IPS-18c (cell line): ENCODE data around the gene ZNF576.
"Not testable (repeated sequence)": the region's sequence is repeated elsewhere in the genome, so short reads cannot be mapped to it uniquely, and the experiment has no call there.

Experiments
- H3K4me3 ChIP-seq: 2 replicates; pipeline ENCODE4 v1.7.0; 2013; ENCODE audit warnings: low read depth, mild to moderate bottlenecking, low read length, moderate library complexity; ENCODE audit not compliant: insufficient read depth
- H3K9me3 ChIP-seq: one replicate; pipeline ENCODE4 v1.6.1; 2013; ENCODE audit warnings: mild to moderate bottlenecking, low read length, moderate library complexity; ENCODE audit not compliant: control insufficient read depth, insufficient read depth

The ZNF576 gene

GRCh38 chr19:43634872-43635560, 38.6 kb downstream of the ZNF576 start:
- Histone ChIP-seq H3K4me3 (peak overlapping the region; percentile 54), H3K9me3 (no peaks in the 10 kb centered on the region)

- H3K9me3 ChIP-seq, result not testable (repeated sequence)
- H3K4me3 ChIP-seq, result peak overlapping the region; percentile 54; the same call in 1 of the 2 replicates
These were observed 39.2 kb downstream of the ZNF576 start for GRCh38 chr19:43635561-43635940.

GRCh38 chr19:43636121-43636683, 39.8 kb downstream of the ZNF576 start:
- H3K4me3 ChIP-seq, result no peak overlapping the region
- no peaks in the 10 kb centered on the region for H3K9me3 ChIP-seq

GRCh38 chr19:43638214-43638994, 42.0 kb downstream of the ZNF576 start:
- H3K9me3 ChIP-seq, result no peaks in the 10 kb centered on the region

GRCh38 chr19:43638995-43639518, 42.7 kb downstream of the ZNF576 start:
- H3K9me3 ChIP-seq, result no peaks in the 10 kb centered on the region
- H3K4me3 ChIP-seq, result peak overlapping the region; percentile 37

More at GRCh38 chr19:43638214-43638994, 42.0 kb downstream of the ZNF576 start:
- no peak overlapping the region; the same call in 1 of the 2 replicates for H3K4me3 ChIP-seq

- Histone ChIP-seq H3K4me3 (peak within 1 kb of the TSS; percentile 76), H3K9me3 (no peaks in the 10 kb centered on the region)
These were observed 43.4 kb downstream of the ZNF576 start, which contains the start of gene CADM4 for GRCh38 chr19:43639519-43640423. CADM4 (minus strand) TSS chr19:43639850; CDS start chr19:43639790, 60 bp downstream.

- Histone ChIP-seq H3K4me3 (peak overlapping the region; percentile 76), H3K9me3 (no peaks in the 10 kb centered on the region)
These were observed 44.0 kb downstream of the ZNF576 start for GRCh38 chr19:43640424-43640757.

- no peaks in the 10 kb centered on the region for H3K9me3 ChIP-seq
- H3K4me3 ChIP-seq, result no peak overlapping the region
These were observed 44.9 kb downstream of the ZNF576 start for GRCh38 chr19:43641333-43641732.

- Histone ChIP-seq H3K4me3 (no peak overlapping the region), H3K9me3 (no peaks in the 10 kb centered on the region)
These were observed 46.1 kb downstream of the ZNF576 start for GRCh38 chr19:43642531-43642930.

GRCh38 chr19:43643326-43643725, 46.9 kb downstream of the ZNF576 start:
- peaks cover 5% of the 10 kb centered on the region for H3K9me3 ChIP-seq
- no peak overlapping the region for H3K4me3 ChIP-seq

GRCh38 chr19:43644181-43644580, 47.8 kb downstream of the ZNF576 start:
- H3K9me3 ChIP-seq, result peaks cover 5% of the 10 kb centered on the region
- no peak overlapping the region for H3K4me3 ChIP-seq

- no peak overlapping the region for H3K4me3 ChIP-seq
- peaks cover 5% of the 10 kb centered on the region for H3K9me3 ChIP-seq
These were observed 52.2 kb downstream of the ZNF576 start for GRCh38 chr19:43648633-43649032.

GRCh38 chr19:43649514-43649913, 53.1 kb downstream of the ZNF576 start:
- Histone ChIP-seq H3K9me3 (peaks cover 5% of the 10 kb centered on the region), H3K4me3 (no peak overlapping the region)

GRCh38 chr19:43650276-43650675, 53.9 kb downstream of the ZNF576 start:
- not testable (repeated sequence) for H3K9me3 ChIP-seq, H3K4me3 ChIP-seq
